Measurements from ENCODE around the gene BSDC1. TPM values are rescaled to one million over a fixed set of nuclear protein-coding genes. Genes with fewer than 3 reads are reported as not detected.

The BSDC1 gene
- total RNA-seq, 4 donors from 2014 or later, result 57.3 to 67.9 (median 63.4) TPM

DNA sequence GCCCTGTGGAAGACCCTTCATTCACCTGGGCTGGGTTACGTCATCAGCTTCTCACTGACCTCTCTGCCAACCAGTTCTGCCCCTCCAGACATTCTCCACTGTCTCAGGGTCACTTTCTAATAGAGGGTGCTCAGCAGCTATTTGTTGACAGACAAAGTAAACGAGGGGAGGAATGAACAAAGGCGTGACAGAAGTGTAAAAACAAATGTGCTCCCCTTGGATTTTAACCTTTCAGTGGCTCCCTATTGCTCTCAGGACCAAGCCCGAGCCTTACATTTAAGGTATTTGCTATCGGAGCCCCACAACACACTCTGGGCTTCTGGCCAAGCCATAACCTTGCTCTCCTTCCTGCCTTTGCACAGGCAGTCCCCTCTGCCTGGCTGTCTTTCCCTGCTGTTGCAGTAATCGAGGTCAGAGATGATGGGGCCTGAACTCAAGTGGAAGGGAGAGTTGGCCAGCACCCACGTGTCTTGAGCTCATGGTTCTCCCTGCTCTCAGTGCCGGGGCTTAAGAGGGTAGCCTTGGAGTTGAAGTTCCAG, 48.9 kb downstream of the BSDC1 start:
- Histone ChIP-seq H3K4me1 (peaks cover 11 to 30% (median 15%) of the 10 kb centered on the region in 4 donors), H3K4me3 (no peak overlapping the region), H3K9me3 (no peaks in the 10 kb centered on the region), H3K36me3 (no peaks in the 10 kb centered on the region), H3K27ac (replicated peaks in 1 of 4) (no peak overlapping the region), H3K27me3 (no peaks in the 10 kb centered on the region)
- intact Hi-C loops (cut with DNase I), result no loop called here
- TF ChIP-seq POLR2AphosphoS5 (IDR thresholded peaks at IDR 0.05) (no peak), EP300 (IDR thresholded peaks at IDR 0.05) (no peak)
- no peak for DNase-seq (ENCODE audit: extremely low spot score)
- WGBS, result 45% methylated on average over 6 of the region's 8 CpGs

- DNase-seq (ENCODE audit: extremely low spot score), result no peak
- Histone ChIP-seq H3K9me3 (no peaks in the 10 kb centered on the region), H3K27ac (replicated peaks in 1 of 4) (no peak overlapping the region), H3K4me3 (no peak overlapping the region), H3K4me1 (peaks cover 8 to 24% (median 12%) of the 10 kb centered on the region in 4 donors), H3K36me3 (no peaks in the 10 kb centered on the region), H3K27me3 (no peaks in the 10 kb centered on the region)
- WGBS, result 90% methylated on average over 10 of the region's 10 CpGs
- no peak for TF ChIP-seq EP300 (IDR thresholded peaks at IDR 0.05)
- TF ChIP-seq, protein P1, sequence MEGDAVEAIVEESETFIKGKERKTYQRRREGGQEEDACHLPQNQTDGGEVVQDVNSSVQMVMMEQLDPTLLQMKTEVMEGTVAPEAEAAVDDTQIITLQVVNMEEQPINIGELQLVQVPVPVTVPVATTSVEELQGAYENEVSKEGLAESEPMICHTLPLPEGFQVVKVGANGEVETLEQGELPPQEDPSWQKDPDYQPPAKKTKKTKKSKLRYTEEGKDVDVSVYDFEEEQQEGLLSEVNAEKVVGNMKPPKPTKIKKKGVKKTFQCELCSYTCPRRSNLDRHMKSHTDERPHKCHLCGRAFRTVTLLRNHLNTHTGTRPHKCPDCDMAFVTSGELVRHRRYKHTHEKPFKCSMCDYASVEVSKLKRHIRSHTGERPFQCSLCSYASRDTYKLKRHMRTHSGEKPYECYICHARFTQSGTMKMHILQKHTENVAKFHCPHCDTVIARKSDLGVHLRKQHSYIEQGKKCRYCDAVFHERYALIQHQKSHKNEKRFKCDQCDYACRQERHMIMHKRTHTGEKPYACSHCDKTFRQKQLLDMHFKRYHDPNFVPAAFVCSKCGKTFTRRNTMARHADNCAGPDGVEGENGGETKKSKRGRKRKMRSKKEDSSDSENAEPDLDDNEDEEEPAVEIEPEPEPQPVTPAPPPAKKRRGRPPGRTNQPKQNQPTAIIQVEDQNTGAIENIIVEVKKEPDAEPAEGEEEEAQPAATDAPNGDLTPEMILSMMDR (IDR thresholded peaks at IDR 0.05), result no peak
- no peak for TF ChIP-seq POLR2A (IDR thresholded peaks at IDR 0.05; ENCODE audit: low read depth)
- no peak for TF ChIP-seq POLR2AphosphoS5 (IDR thresholded peaks at IDR 0.05)
- intact Hi-C loops (cut with DNase I), result no loop called here
These were observed 51.5 kb downstream of the BSDC1 start for GRCh38 chr1:32342704-32343103.

DNA sequence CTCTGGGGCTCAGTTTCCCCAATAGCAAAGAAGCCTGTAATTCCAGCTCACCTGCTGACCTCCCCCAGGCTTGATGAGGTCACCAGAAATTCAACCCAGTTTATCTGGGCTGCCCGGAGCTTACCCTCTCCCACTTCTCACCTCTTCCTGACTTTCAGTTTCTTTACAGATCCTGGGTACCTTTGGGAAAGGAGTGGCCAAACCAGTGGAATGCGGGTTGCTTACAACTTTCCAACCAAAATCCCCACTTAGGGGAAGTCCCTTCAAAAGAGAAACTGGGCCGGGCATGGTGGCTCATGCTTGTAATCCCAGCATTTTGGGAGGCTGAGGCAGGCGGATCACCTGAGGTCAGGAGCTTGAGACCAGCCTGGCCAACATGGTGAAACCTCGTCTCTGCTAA, 52.3 kb downstream of the BSDC1 start:
- WGBS, result 87% methylated on average over 5 of the region's 5 CpGs
- intact Hi-C loops (cut with DNase I), result no loop called here

DNA sequence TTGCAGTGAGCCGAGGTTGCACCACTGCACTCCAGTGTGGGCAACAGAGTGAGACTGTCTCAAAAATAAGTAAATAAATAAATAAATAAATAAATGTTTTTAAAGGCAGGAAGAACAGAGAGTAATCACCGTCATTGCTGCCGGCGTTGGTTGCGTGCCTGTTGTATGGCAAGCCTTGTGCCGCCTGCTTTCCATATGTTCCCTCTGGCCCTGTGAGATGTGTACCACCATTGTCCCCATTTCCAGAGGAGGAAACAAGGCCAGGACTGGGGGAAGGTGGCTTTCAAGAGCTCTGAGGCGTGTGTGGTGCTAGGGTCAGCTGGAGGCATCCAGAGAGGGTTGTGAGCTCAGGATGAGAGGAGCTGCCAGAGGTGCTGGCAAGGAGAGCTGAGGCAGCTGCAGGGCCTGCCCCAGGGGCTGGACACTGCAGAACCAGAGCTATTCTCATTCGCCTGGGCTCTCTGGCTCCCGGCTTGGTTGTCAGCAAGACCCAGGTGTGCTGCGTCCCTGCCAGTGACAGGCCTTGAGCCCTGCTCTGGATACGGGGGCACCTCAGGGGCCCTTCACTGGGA, 53.0 kb downstream of the BSDC1 start:
- WGBS, result 82% methylated on average over 11 of the region's 11 CpGs
- H3K4me1 ChIP-seq, result peaks cover 21 to 38% (median 26%) of the 10 kb centered on the region in 4 donors
- no peak for DNase-seq (ENCODE audit: extremely low spot score)
- H3K27ac ChIP-seq (replicated peaks in 1 of 4), result no peak overlapping the region
- no peak overlapping the region for H3K4me3 ChIP-seq
- TF ChIP-seq POLR2A (IDR thresholded peaks at IDR 0.05; ENCODE audit: low read depth), result no peak
- TF ChIP-seq, protein P1 (IDR thresholded peaks at IDR 0.05), result no peak
- no peak for TF ChIP-seq POLR2AphosphoS5 (IDR thresholded peaks at IDR 0.05)
- TF ChIP-seq EP300 (IDR thresholded peaks at IDR 0.05), result no peak
- intact Hi-C loops (cut with DNase I), result no loop called here
- no peaks in the 10 kb centered on the region for H3K9me3 ChIP-seq
- no peaks in the 10 kb centered on the region for H3K27me3 ChIP-seq
- no peaks in the 10 kb centered on the region for H3K36me3 ChIP-seq

More for the DNA sequence above, 52.3 kb downstream of the BSDC1 start:
- H3K9me3 ChIP-seq, result no peaks in the 10 kb centered on the region
- H3K4me3 ChIP-seq, result no peak overlapping the region
- DNase-seq (ENCODE audit: extremely low spot score), result no peak
- H3K36me3 ChIP-seq, result no peaks in the 10 kb centered on the region
- H3K4me1 ChIP-seq, result peaks cover 14 to 31% (median 19%) of the 10 kb centered on the region in 4 donors
- H3K27me3 ChIP-seq, result no peaks in the 10 kb centered on the region
- TF ChIP-seq POLR2AphosphoS5 (IDR thresholded peaks at IDR 0.05) (no peak), EP300 (IDR thresholded peaks at IDR 0.05) (no peak), POLR2A (IDR thresholded peaks at IDR 0.05; ENCODE audit: low read depth) (no peak)
- no peak overlapping the region for H3K27ac ChIP-seq (replicated peaks in 1 of 4)

DNA sequence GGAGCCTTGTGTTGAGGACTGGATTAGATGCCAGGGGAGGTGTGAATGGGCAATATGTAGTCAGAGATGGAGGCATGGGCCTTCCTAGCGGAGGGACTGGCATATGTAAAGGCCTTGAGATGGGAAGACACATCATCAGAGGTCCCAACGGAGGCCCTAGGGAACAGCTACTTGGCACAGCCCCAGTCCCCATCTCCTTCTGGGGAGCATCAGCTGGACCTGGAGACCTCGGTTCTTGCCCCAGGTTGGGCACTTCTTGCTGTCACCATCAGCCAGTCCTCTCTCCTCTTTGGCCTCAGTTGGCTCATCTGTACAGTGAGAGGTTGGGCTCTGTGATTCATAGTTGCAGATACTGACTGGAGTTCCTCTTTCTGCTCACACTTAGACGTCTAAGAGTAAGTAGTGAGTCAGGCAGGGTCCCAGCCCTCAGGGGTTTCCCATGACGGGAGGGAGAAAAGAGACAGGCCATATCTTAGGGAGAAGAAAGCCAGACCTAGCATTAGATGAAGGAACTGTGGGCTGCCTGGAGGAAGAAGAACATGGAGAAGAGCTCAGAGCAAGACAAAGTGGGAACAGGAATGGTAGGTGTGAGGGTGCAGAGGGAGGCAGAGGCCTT, 54.8 kb downstream of the BSDC1 start:
- TF ChIP-seq, protein P1 (IDR thresholded peaks at IDR 0.05), result no peak
- TF ChIP-seq POLR2A (IDR thresholded peaks at IDR 0.05; ENCODE audit: low read depth) (no peak), EP300 (IDR thresholded peaks at IDR 0.05) (no peak), POLR2AphosphoS5 (IDR thresholded peaks at IDR 0.05) (no peak)
- Histone ChIP-seq H3K9me3 (no peaks in the 10 kb centered on the region), H3K4me1 (peaks cover 31 to 48% (median 40%) of the 10 kb centered on the region in 4 donors), H3K4me3 (no peak overlapping the region), H3K36me3 (no peaks in the 10 kb centered on the region), H3K27me3 (no peaks in the 10 kb centered on the region), H3K27ac (replicated peaks in 1 of 4) (no peak overlapping the region)
- intact Hi-C loops (cut with DNase I), result no loop called here
- DNase-seq (ENCODE audit: extremely low spot score), result no peak
- 67% methylated on average over 5 of the region's 5 CpGs for WGBS
